Dendritic cell treated with granulocyte-macrophage colony-stimulating factor and Interleukin-4, amounts not matched to agents 40 ng/mL and 50 ng/mL, for 4 days (primary cell): ENCODE results near the gene ANKRD11.

ENCODE experiments used
- H3K27ac Mint-ChIP-seq: one replicate; pipeline ENCODE4 v1.8.0; 2022; ENCODE audit warnings: mild to moderate bottlenecking, mixed read lengths
- H3K27me3 Mint-ChIP-seq: one replicate; pipeline ENCODE4 v1.8.0; 2022; ENCODE audit warnings: mild to moderate bottlenecking, mixed read lengths
- H3K36me3 Mint-ChIP-seq: one replicate; pipeline ENCODE4 v1.8.0; 2022; ENCODE audit warnings: low read depth, mixed read lengths
- H3K4me1 Mint-ChIP-seq: one replicate; pipeline ENCODE4 v1.8.0; 2022; ENCODE audit warnings: low read depth, mixed read lengths
- H3K4me3 Mint-ChIP-seq: one replicate; pipeline ENCODE4 v1.8.0; 2022; ENCODE audit warnings: mild to moderate bottlenecking, moderate library complexity, mixed read lengths
- H3K9me3 Mint-ChIP-seq: one replicate; pipeline ENCODE4 v1.8.0; 2022; ENCODE audit warnings: mixed read lengths
- intact Hi-C: fragments of 100-400 bp; cut with micrococcal nuclease; formaldehyde crosslinking; loops from one replicate; pipeline ENCODE4 v1.15.0; 2022

ANKRD11 gene

DNA sequence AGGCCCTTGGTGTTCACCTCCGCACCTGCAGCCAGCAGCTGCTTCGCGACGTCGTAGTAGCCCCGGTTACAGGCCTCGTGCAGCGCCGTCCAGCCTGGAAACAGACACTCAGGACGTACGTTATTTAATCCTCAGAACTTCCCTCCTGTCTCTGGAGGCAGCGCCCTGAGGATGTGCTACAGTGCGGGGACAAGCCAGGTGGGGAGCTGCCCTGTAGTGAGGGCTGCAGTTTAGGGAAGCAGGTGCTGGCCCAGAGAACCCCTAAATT, 201.8 kb downstream of the ANKRD11 start:
- H3K4me3 Mint-ChIP-seq = no peak overlapping the region
- no peak overlapping the region for H3K27ac Mint-ChIP-seq
- no peaks in the 10 kb centered on the region for H3K27me3 Mint-ChIP-seq
- no peaks in the 10 kb centered on the region for H3K9me3 Mint-ChIP-seq
- intact Hi-C loops = loop anchor here (10.0 kb wide), 1 partner anchor 64 kb away; no protein-coding TSS in a partner anchor
- no peaks in the 10 kb centered on the region for H3K4me1 Mint-ChIP-seq
- H3K36me3 Mint-ChIP-seq = peaks cover 62% of the 10 kb centered on the region

GRCh38 chr16:89287777-89288576, 202.4 kb downstream of the ANKRD11 start:
- Mint-ChIP-seq H3K9me3 (no peaks in the 10 kb centered on the region), H3K36me3 (peaks cover 59% of the 10 kb centered on the region), H3K4me1 (no peaks in the 10 kb centered on the region)

GRCh38 chr16:89286096-89286495, 204.3 kb downstream of the ANKRD11 start:
- Mint-ChIP-seq H3K9me3 (no peaks in the 10 kb centered on the region), H3K4me1 (no peaks in the 10 kb centered on the region), H3K4me3 (no peak overlapping the region), H3K27me3 (no peaks in the 10 kb centered on the region), H3K27ac (no peak overlapping the region), H3K36me3 (peaks cover 41% of the 10 kb centered on the region)
- intact Hi-C loops = loop anchor here (10.0 kb wide), 1 partner anchor 61 kb away; no protein-coding TSS in a partner anchor

More at GRCh38 chr16:89287777-89288576, 202.4 kb downstream of the ANKRD11 start:
- Mint-ChIP-seq H3K27ac (no peak overlapping the region), H3K27me3 (no peaks in the 10 kb centered on the region), H3K4me3 (no peak overlapping the region)
- intact Hi-C loops = loop anchor here (10.0 kb wide), 1 partner anchor 63 kb away; no protein-coding TSS in a partner anchor

GRCh38 chr16:89285381-89285780, 205.0 kb downstream of the ANKRD11 start:
- intact Hi-C loops = loop anchor here (10.0 kb wide), 1 partner anchor 61 kb away; no protein-coding TSS in a partner anchor
- H3K27ac Mint-ChIP-seq = no peak overlapping the region
- no peaks in the 10 kb centered on the region for H3K27me3 Mint-ChIP-seq
- H3K4me3 Mint-ChIP-seq = no peak overlapping the region
- H3K4me1 Mint-ChIP-seq = no peaks in the 10 kb centered on the region
- H3K9me3 Mint-ChIP-seq = no peaks in the 10 kb centered on the region
- peaks cover 34% of the 10 kb centered on the region for H3K36me3 Mint-ChIP-seq

DNA sequence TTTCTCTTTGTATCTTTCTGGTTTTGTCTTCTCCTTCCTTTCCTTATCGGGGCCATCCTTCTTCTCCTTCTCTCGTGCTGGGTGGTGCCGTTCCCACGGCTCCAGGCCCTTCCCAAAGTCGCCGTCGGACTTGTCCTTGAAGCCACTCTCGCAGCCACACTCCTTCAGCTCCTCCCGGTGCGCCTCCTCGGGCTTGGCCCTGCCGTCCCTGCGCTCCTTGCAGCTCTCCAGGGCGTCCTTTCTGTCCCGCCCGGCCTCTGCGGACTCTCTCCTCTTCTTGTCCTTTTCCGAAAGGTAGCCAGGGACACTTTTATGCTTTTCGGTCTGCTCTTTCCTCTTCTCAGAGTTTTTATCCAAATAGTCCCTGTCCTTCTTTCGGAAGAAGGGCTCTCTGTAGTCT, 206.9 kb downstream of the ANKRD11 start:
- intact Hi-C loops = loop anchor here (10.0 kb wide), 1 partner anchor 59 kb away; no protein-coding TSS in a partner anchor
- Mint-ChIP-seq H3K27me3 (no peaks in the 10 kb centered on the region), H3K9me3 (no peaks in the 10 kb centered on the region), H3K4me1 (no peaks in the 10 kb centered on the region), H3K36me3 (peaks cover 23% of the 10 kb centered on the region), H3K27ac (no peak overlapping the region), H3K4me3 (no peak overlapping the region)

- Mint-ChIP-seq H3K27me3 (no peaks in the 10 kb centered on the region), H3K9me3 (no peaks in the 10 kb centered on the region), H3K36me3 (peaks cover 23% of the 10 kb centered on the region), H3K27ac (no peak overlapping the region), H3K4me1 (no peaks in the 10 kb centered on the region), H3K4me3 (no peak overlapping the region)
- intact Hi-C loops = loop anchor here (10.0 kb wide), 1 partner anchor 58 kb away; no protein-coding TSS in a partner anchor
These were observed 207.8 kb downstream of the ANKRD11 start for GRCh38 chr16:89282523-89282922.

DNA sequence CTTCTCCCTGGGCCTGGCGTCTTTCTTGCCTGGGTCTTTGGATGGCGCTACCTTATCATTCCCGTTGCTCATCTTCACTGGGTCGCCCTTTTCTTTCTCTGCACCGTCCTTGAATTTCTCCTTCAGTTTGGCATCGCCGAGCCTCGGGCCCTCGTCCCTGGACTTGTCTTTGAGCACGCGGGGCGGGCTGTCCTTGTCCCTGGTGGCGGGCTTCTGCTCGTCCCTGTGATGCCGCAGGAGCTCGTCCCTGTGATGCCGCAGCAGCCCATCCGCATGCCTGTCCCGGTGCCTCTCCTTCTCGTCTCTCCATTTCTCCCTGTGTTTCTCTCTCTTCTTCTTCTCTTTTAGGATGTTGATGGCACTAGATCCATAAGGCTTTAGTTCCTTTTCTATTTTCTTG, 208.5 kb downstream of the ANKRD11 start:
- peaks cover 23% of the 10 kb centered on the region for H3K36me3 Mint-ChIP-seq
- intact Hi-C loops = loop anchor here (10.0 kb wide), 1 partner anchor 57 kb away; no protein-coding TSS in a partner anchor
- H3K4me3 Mint-ChIP-seq = no peak overlapping the region

GRCh38 chr16:89281189-89281577, 209.2 kb downstream of the ANKRD11 start:
- intact Hi-C loops = loop anchor here (10.0 kb wide), 1 partner anchor 56 kb away; no protein-coding TSS in a partner anchor
- H3K4me3 Mint-ChIP-seq = no peak overlapping the region
- no peaks in the 10 kb centered on the region for H3K9me3 Mint-ChIP-seq
- H3K27ac Mint-ChIP-seq = no peak overlapping the region
- no peaks in the 10 kb centered on the region for H3K4me1 Mint-ChIP-seq
- peaks cover 29% of the 10 kb centered on the region for H3K36me3 Mint-ChIP-seq
- H3K27me3 Mint-ChIP-seq = no peaks in the 10 kb centered on the region

More for the DNA sequence above, 208.5 kb downstream of the ANKRD11 start:
- no peaks in the 10 kb centered on the region for H3K4me1 Mint-ChIP-seq
- H3K27me3 Mint-ChIP-seq = no peaks in the 10 kb centered on the region
- no peak overlapping the region for H3K27ac Mint-ChIP-seq
- H3K9me3 Mint-ChIP-seq = no peaks in the 10 kb centered on the region

GRCh38 chr16:89280546-89281188, 209.7 kb downstream of the ANKRD11 start:
- Mint-ChIP-seq H3K4me1 (no peaks in the 10 kb centered on the region), H3K4me3 (no peak overlapping the region), H3K36me3 (peaks cover 34% of the 10 kb centered on the region), H3K9me3 (no peaks in the 10 kb centered on the region), H3K27me3 (no peaks in the 10 kb centered on the region), H3K27ac (no peak overlapping the region)
- intact Hi-C loops = loop anchor here (10.0 kb wide), 1 partner anchor 56 kb away; no protein-coding TSS in a partner anchor

- Mint-ChIP-seq H3K9me3 (no peaks in the 10 kb centered on the region), H3K36me3 (peaks cover 42% of the 10 kb centered on the region), H3K4me1 (no peaks in the 10 kb centered on the region), H3K27me3 (no peaks in the 10 kb centered on the region), H3K27ac (no peak overlapping the region), H3K4me3 (no peak overlapping the region)
- intact Hi-C loops = loop anchor here (10.0 kb wide), 1 partner anchor 55 kb away; no protein-coding TSS in a partner anchor
These were observed 210.5 kb downstream of the ANKRD11 start for GRCh38 chr16:89279666-89280481.

GRCh38 chr16:89278441-89279240, 211.7 kb downstream of the ANKRD11 start:
- H3K9me3 Mint-ChIP-seq = no peaks in the 10 kb centered on the region
- H3K27ac Mint-ChIP-seq = no peak overlapping the region
- H3K36me3 Mint-ChIP-seq = peaks cover 55% of the 10 kb centered on the region
- no peaks in the 10 kb centered on the region for H3K4me1 Mint-ChIP-seq
- no peaks in the 10 kb centered on the region for H3K27me3 Mint-ChIP-seq
- H3K4me3 Mint-ChIP-seq = no peak overlapping the region
- intact Hi-C loops = no loop called here

DNA sequence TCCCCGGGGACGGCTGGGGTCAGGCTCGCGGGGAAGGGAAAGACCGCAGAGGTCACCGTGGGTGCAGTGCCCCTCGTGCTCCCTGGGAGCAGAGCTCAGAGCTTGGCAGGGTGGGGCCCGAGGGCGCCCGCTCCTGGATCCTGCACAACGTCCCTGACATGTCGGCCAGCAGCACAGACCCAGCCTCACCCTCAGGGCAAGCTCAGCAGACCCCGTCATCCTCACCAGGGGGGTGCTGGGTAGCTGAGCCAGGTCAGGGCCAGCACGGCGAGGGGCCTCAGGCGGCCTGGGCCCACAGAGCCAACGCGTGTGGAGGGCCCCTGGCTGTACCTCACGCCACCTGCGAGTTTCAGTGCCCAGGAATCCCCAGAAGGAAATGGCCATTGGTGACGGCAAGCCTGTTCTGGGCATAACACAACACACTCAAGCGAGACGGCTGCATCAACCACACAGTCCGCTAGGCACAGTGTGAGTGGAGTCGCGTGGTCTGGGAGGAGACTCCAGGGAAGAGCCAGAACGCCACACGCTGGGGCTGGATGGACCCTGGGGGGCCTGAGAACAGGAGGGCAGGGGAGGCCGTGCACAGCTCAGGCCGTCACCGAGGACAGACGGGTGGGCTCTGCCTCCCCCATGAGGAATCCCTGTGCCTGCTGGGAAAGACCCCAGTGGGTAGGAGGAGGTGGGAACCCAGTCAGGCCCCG, 212.6 kb downstream of the ANKRD11 start:
- Mint-ChIP-seq H3K4me1 (no peaks in the 10 kb centered on the region), H3K4me3 (no peak overlapping the region), H3K36me3 (peaks cover 63% of the 10 kb centered on the region), H3K9me3 (no peaks in the 10 kb centered on the region), H3K27ac (no peak overlapping the region), H3K27me3 (no peaks in the 10 kb centered on the region)
- intact Hi-C loops = no loop called here

DNA sequence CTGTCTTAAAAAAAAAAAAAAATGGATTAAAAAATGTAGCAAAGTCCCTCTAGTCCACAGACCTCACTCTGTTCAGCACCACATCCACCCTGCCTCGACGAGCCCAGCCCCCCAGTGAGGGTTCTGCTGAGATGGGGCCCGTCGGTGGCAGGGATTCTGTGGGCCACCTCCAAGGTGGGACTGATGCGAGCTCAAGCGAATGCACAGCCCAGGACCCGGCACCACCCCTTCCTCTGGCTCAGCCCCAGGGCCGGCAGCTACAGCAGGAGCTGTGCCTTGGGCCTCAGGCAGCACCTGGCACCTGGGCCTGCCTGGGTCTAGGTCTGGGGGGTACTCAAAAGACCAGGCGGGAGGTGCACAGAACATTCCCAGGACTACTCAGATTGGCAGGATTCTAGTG, 213.3 kb downstream of the ANKRD11 start:
- Mint-ChIP-seq H3K4me1 (no peaks in the 10 kb centered on the region), H3K4me3 (no peak overlapping the region), H3K9me3 (no peaks in the 10 kb centered on the region), H3K27ac (no peak overlapping the region), H3K27me3 (no peaks in the 10 kb centered on the region), H3K36me3 (peaks cover 70% of the 10 kb centered on the region)
- intact Hi-C loops = no loop called here
